K562 (cell line): ENCODE data around the gene SPPL3. TPM values are rescaled to one million over a fixed set of nuclear protein-coding genes. Genes with fewer than 3 reads are reported as not detected.

Experiments
- ATAC-seq: fragments of 200-7000 bp; cut with Tn5 transposase; 3 replicates; pipeline ENCODE4 v1.9.1; 2020; ENCODE audit warnings: moderate library complexity
- Bru-seq: library from RNA; stranded (reverse); fragments of 400-500 nt; gene quantifications from one replicate; lab custom pipeline; 2021; lab: Mats Ljungman, UMichigan
- BruChase-seq, 2 experiments: library from RNA; stranded (reverse); fragments of 400-500 nt; gene quantifications; one replicate each; lab custom pipeline; 2021; lab: Mats Ljungman, UMichigan
- BruUV-seq: library from RNA; stranded (reverse); fragments of 400-500 nt; replicated peaks from 2 replicates; lab custom pipeline; 2021; lab: Mats Ljungman, UMichigan
- CTCF ChIA-PET: fragments of 300-600 bp; formaldehyde crosslinking; extraction: SDS; loops from one replicate; lab custom pipeline; 2021; ENCODE audit warnings: low intra/inter-chr PET ratio; lab: Yijun Ruan, JAX
- POLR2A ChIA-PET: fragments of 300-600, 350-650 bp; sonication (Branson Sonifier 250); formaldehyde crosslinking; extraction: SDS; loops from one replicate; lab custom pipeline; 2021; ENCODE audit warnings: antibody characterized with exemption, inconsistent platforms; lab: Yijun Ruan, JAX
- DNase-seq, 4 experiments: peaks; one replicate each; pipeline versions ENCODE4 v3.0.0 to v3.0.0-alpha.2; 2011 to 2018; ENCODE audit warnings: low spot score in 3 of 4, mixed read lengths in 3 of 4; ENCODE audit errors: extremely low read depth in 1 of 4
- FAIRE-seq: peaks from 2 replicates; lab custom pipeline; 2011; peaks lifted over from hg19 to GRCh38; lab: Jason Lieb, UNC
- H2AFZ ChIP-seq: 2 replicates; pipeline ENCODE4 v1.6.0; 2011; ENCODE audit warnings: low read depth, low read length, control low read depth, inconsistent platforms
- H3K27ac ChIP-seq: fragments of 200-600 bp; 3 replicates; pipeline ENCODE4 v1.8.0; 2011; ENCODE audit warnings: low read depth, mild to moderate bottlenecking, control low read depth, inconsistent platforms, low read length, moderate library complexity, mixed read lengths; ENCODE audit errors: extremely low read depth
- H3K27me3 ChIP-seq, 2 experiments: fragments of 300-600 bp in 1 of 2; 2 replicates in 1 of 2; 3 replicates in 1 of 2; pipeline versions ENCODE4 v1.6.0 to v1.8.0; 2011; ENCODE audit warnings: inconsistent platforms in 2 of 2, low read length in 2 of 2, mild to moderate bottlenecking in 1 of 2, mixed read lengths in 1 of 2, moderate library complexity in 1 of 2; ENCODE audit not compliant: control insufficient read depth in 2 of 2, insufficient read depth in 2 of 2
- H3K36me3 ChIP-seq: fragments of 300-600 bp; 3 replicates; pipeline ENCODE4 v1.8.0; 2011; ENCODE audit warnings: mild to moderate bottlenecking, low read length, inconsistent platforms; ENCODE audit not compliant: control insufficient read depth, insufficient read depth
- H3K4me1 ChIP-seq, 2 experiments: fragments of 200-600 bp in 1 of 2; replicated peaks in 1 of 2; 2 replicates in 1 of 2; 3 replicates in 1 of 2; pipeline versions ENCODE4 v1.5.1 to v1.8.0; 2011; ENCODE audit warnings: inconsistent platforms in 2 of 2, low read length in 2 of 2, mild to moderate bottlenecking in 1 of 2, mixed read lengths in 1 of 2, moderate library complexity in 1 of 2; ENCODE audit not compliant: control insufficient read depth in 2 of 2, insufficient read depth in 2 of 2
- H3K4me2 ChIP-seq: 2 replicates; pipeline ENCODE4 v1.6.1; 2011; ENCODE audit warnings: low read length, control low read depth, inconsistent platforms, mixed read lengths; ENCODE audit not compliant: insufficient read depth
- H3K4me3 ChIP-seq: fragments of 200-600 bp; sonication (generic), shearing (Covaris generic); 2 replicates; pipeline ENCODE4 v1.5.1; 2016; ENCODE audit warnings: control low read depth, inconsistent platforms
- H3K79me2 ChIP-seq: fragments of 200-600 bp; 3 replicates; pipeline ENCODE4 v1.8.0; 2011; ENCODE audit warnings: low read length, inconsistent platforms; ENCODE audit not compliant: control insufficient read depth, insufficient read depth
- H3K9ac ChIP-seq, 2 experiments: 2 replicates each; pipeline versions ENCODE4 v1.6.0 to v1.6.1; 2011; ENCODE audit warnings: low read depth in 2 of 2, low read length in 2 of 2, control low read depth in 1 of 2, inconsistent platforms in 1 of 2, mild to moderate bottlenecking in 1 of 2, mixed read lengths in 1 of 2; ENCODE audit not compliant: insufficient read depth in 1 of 2
- H3K9me1 ChIP-seq: one replicate; pipeline ENCODE4 v1.6.0; 2011; ENCODE audit warnings: inconsistent platforms, mild to moderate bottlenecking, low read length, moderate library complexity; ENCODE audit not compliant: control insufficient read depth, insufficient read depth
- H3K9me3 ChIP-seq: replicated peaks from 2 replicates; pipeline ENCODE4 v1.5.1; 2011; ENCODE audit warnings: low read depth, low read length, inconsistent platforms; ENCODE audit not compliant: control insufficient read depth, insufficient read depth
- H4K20me1 ChIP-seq: replicated peaks from 2 replicates; pipeline ENCODE4 v1.6.1; 2011; ENCODE audit warnings: low read length, inconsistent platforms, mixed read lengths; ENCODE audit not compliant: control insufficient read depth, insufficient read depth
- FOXJ3 ChIP-seq: sonication (generic); formaldehyde crosslinking; IDR thresholded peaks from 2 replicates; pipeline ENCODE4 v1.4.0; 2020; ENCODE audit warnings: mild to moderate bottlenecking, missing genetic modification reagents
- GABPB1 ChIP-seq: sonication (generic); formaldehyde crosslinking; IDR thresholded peaks from 2 replicates; pipeline ENCODE4 v1.8.0; 2022; ENCODE audit warnings: mild to moderate bottlenecking, missing genetic modification reagents
- KDM4B ChIP-seq, 2 experiments: fragments of 450-650 bp in 1 of 2; sonication (generic) in 1 of 2; IDR thresholded peaks; 2 replicates each; pipeline ENCODE4 v1.6.1; 2016 to 2017; ENCODE audit warnings: borderline replicate concordance in 2 of 2, antibody characterized with exemption in 1 of 2, low read depth in 1 of 2, mild to moderate bottlenecking in 1 of 2
- LARP7 ChIP-seq: fragments of 450-650 bp; IDR thresholded peaks from 2 replicates; pipeline ENCODE4 v1.6.1; 2016
- NCOA2 ChIP-seq, 2 experiments: fragments of 450-650 bp; IDR thresholded peaks; 2 replicates each; pipeline ENCODE4 v1.6.1; 2018; ENCODE audit warnings: mild to moderate bottlenecking in 2 of 2, moderate library complexity in 1 of 2; ENCODE audit not compliant: partially characterized antibody in 2 of 2
- PHF20 ChIP-seq: fragments of 450-650 bp; IDR thresholded peaks from 2 replicates; pipeline ENCODE4 v1.6.1; 2018; ENCODE audit not compliant: partially characterized antibody
- STAT5B ChIP-seq: fragments of 250-450 bp; sonication (Bioruptor Pico); IDR thresholded peaks from 2 replicates; pipeline ENCODE4 v1.8.0; 2021; ENCODE audit warnings: mild to moderate bottlenecking, inconsistent platforms
- THAP12 ChIP-seq: fragments of 250-450 bp; sonication (Bioruptor Pico); IDR thresholded peaks from 2 replicates; pipeline ENCODE4 v1.9.0; 2021; ENCODE audit warnings: mild to moderate bottlenecking, inconsistent platforms
- VEZF1 ChIP-seq: fragments of 200-800 bp; sonication (Bioruptor generic); IDR thresholded peaks from 2 replicates; pipeline ENCODE4 v1.6.1; 2017; ENCODE audit warnings: missing genetic modification characterization, missing compliant biosample characterization
- ZNF217 ChIP-seq: sonication (generic); formaldehyde crosslinking; IDR thresholded peaks from 2 replicates; pipeline ENCODE4 v1.8.0; 2022; ENCODE audit warnings: mild to moderate bottlenecking, missing genetic modification reagents
- ZNF263 ChIP-seq: sonication (generic); formaldehyde crosslinking; IDR thresholded peaks from 2 replicates; pipeline ENCODE4 v1.8.0; 2022; ENCODE audit warnings: mild to moderate bottlenecking, missing genetic modification reagents, borderline replicate concordance
- ZNF347 ChIP-seq: fragments of 450-650 bp; formaldehyde crosslinking; IDR thresholded peaks from 2 replicates; pipeline ENCODE4 v1.4.0; 2020; ENCODE audit warnings: low read depth, mild to moderate bottlenecking, moderate library complexity
- ZNF778 ChIP-seq: fragments of 450-650 bp; formaldehyde crosslinking; IDR thresholded peaks from 2 replicates; pipeline ENCODE4 v1.4.0; 2020; ENCODE audit warnings: mild to moderate bottlenecking, moderate library complexity
- WGBS: fragments of 100-300 bp; shearing (Covaris generic); methylation state at CpG from one replicate; pipeline ENCODE4 v1.1.6; 2016; ENCODE audit warnings: low coverage, mixed read lengths; ENCODE audit not compliant: insufficient coverage; ENCODE audit errors: missing lambda C conversion rate; 5-methylcytosine and 5-hydroxymethylcytosine counted together
- in situ Hi-C: fragments of 300-500 bp; cut with MboI; formaldehyde crosslinking; loops from 4 replicates; pipeline ENCODE4 v1.15.0; 2018; ENCODE audit warnings: inconsistent platforms, mixed read lengths
- intact Hi-C: fragments of 100-400 bp; cut with micrococcal nuclease; formaldehyde crosslinking; loops from 2 replicates; pipeline ENCODE4 v1.14.2; 2022
- long read RNA-seq, 3 experiments: library from polyadenylated mRNA in 2 of 3; library from RNA in 1 of 3; unstranded in 2 of 3; stranded (forward) in 1 of 3; transcript quantifications; one replicate each; pipeline ENCODE4 v2.0.0, GENCODE V29; 2019 to 2022
- polyA minus RNA-seq, 3 experiments: library from RNA; depleted of rRNA, polyadenylated mRNA; stranded (reverse); fragments of >200 nt; gene quantifications; 2 replicates each; pipeline ENCODE4 v1.2.3, GENCODE V29; 2011
- polyA plus RNA-seq, 8 experiments: library from polyadenylated mRNA; depleted of rRNA in 4 of 8; stranded (reverse) in 5 of 8; unstranded in 3 of 8; fragments of >200 nt; fragmentation: Nextera tagmentation in 2 of 8; fragmentation: Illumina TruSeq in 1 of 8; extraction: Ambion mirVana in 2 of 8; extraction: Trizol in 1 of 8; gene quantifications; 2 replicates each; pipeline versions ENCODE4 v1.2.1 to v1.2.3, GENCODE V29; 2011 to 2014; ENCODE audit warnings: inconsistent platforms in 1 of 8, missing spikeins in 1 of 8
- total RNA-seq, 7 experiments: library from RNA; depleted of rRNA in 6 of 7; stranded (reverse); fragments of >200 nt in 6 of 7; fragmentation: Illumina TruSeq in 2 of 7; extraction: Trizol in 2 of 7; gene quantifications; 2 replicates each; pipeline versions ENCODE4 v1.2.1 to v1.2.3, GENCODE V29; 2011 to 2021; ENCODE audit warnings: low replicate concordance in 1 of 7

SPPL3 gene
- total RNA-seq (2011; cell fraction: chromatin; rRNA removed; ENCODE audit: low replicate concordance), result 25.1 and 48.4 TPM in 2 replicates
- 15.8 and 16.1 TPM in 2 replicates for total RNA-seq (2011; cell fraction: nucleolus; rRNA removed)
- 39.8 and 62.4 TPM in 2 replicates for total RNA-seq (2011; cell fraction: nucleoplasm; rRNA removed)
- total RNA-seq (2014; rRNA removed) (2.9 and 4.2 TPM in 2 replicates), total RNA-seq (2014; rRNA removed; fragmentation: Illumina TruSeq; extraction: Trizol) (7.1 and 8.3 TPM in 2 replicates), total RNA-seq (2015; rRNA removed; fragmentation: Illumina TruSeq; extraction: Trizol) (6.9 and 7.4 TPM in 2 replicates), total RNA-seq (2021) (21.6 and 23.8 TPM in 2 replicates), polyA plus RNA-seq (2011; rRNA removed) (6.4 and 7.4 TPM in 2 replicates), polyA plus RNA-seq (2014; fragmentation: Illumina TruSeq; extraction: Trizol) (28.6 and 32.1 TPM in 2 replicates), polyA plus RNA-seq (2014; fragmentation: Nextera tagmentation; extraction: Ambion mirVana) (1 to 10 TPM; 3.8 to 5.3 TPM), polyA plus RNA-seq (2014; rRNA removed) (6.2 and 6.6 TPM in 2 replicates), polyA minus RNA-seq (2011; rRNA and poly(A)+ RNA removed) (13.7 and 19.4 TPM in 2 replicates), Bru-seq, nascent RNA (percentile 74 among the genes with signal in this experiment), BruChase-seq, experiment 1, labeled RNA remaining after a 2-hour chase (percentile 84 among the genes with signal in this experiment), BruChase-seq, experiment 2, labeled RNA remaining after a 6-hour chase (percentile 85 among the genes with signal in this experiment)
- 10.3 and 12.7 TPM in 2 replicates for polyA plus RNA-seq (2011; cell fraction: cytosol; rRNA removed)
- polyA plus RNA-seq (2011; cell fraction: nucleus; rRNA removed), result 7.9 and 10.3 TPM in 2 replicates
- polyA plus RNA-seq (2012), result 9.3 and 23.9 TPM in 2 replicates
- 14.9 and 19.3 TPM in 2 replicates for polyA minus RNA-seq (2011; cell fraction: cytosol; rRNA and poly(A)+ RNA removed)
- polyA minus RNA-seq (2011; cell fraction: nucleus; rRNA and poly(A)+ RNA removed), result 6.1 and 6.2 TPM in 2 replicates
- long read RNA-seq, experiment 1, full-length matches to known transcripts, result 93 of 142 reads
- long read RNA-seq, experiment 1, partial matches to known transcripts, result 19 of 142 reads
- long read RNA-seq, experiment 1, other reads (novel, unspliced or antisense), result 30 of 142 reads
- long read RNA-seq, experiment 2, full-length matches to known transcripts, result 17 of 36 reads
- long read RNA-seq, experiment 2, partial matches to known transcripts, result 7 of 36 reads
- long read RNA-seq, experiment 2, other reads (novel, unspliced or antisense), result 12 of 36 reads
- long read RNA-seq, experiment 3, partial matches to known transcripts, result 1 of 1 reads
- long read RNA-seq, experiment 3, other reads (novel, unspliced or antisense), result 0 of 1 reads

GRCh38 chr12:120904197-120904773 is at the start of gene SPPL3:
SPPL3 (minus strand) TSS chr12:120904358; CDS start chr12:120903867, 491 bp downstream.
- H3K27me3 ChIP-seq, result no peaks in the 10 kb centered on the region
- peak within 1 kb of the TSS; percentile 84 for H3K27ac ChIP-seq
- ChIA-PET POLR2A (interaction anchor here (0.6 to 5.6 kb wide), 2 partner anchors 12 to 29 kb away, joined by 3 to 40 read pairs; no protein-coding TSS in a partner anchor), CTCF (no interaction called here)
- DNase-seq, result peak; percentile 94 to 95 (median 95)
- peak; percentile 91 for ATAC-seq
- peak within 1 kb of the TSS; percentile 98 for H3K4me3 ChIP-seq
- H3K9ac ChIP-seq, result peak within 1 kb of the TSS; percentile 65 to 96
- WGBS, result 5% methylated on average over 23 of the region's 66 CpGs
- in situ Hi-C loops (no loop called here), intact Hi-C loops (loop anchor here (1.0 to 5.0 kb wide), 2 partner anchors 47 to 67 kb away; no protein-coding TSS in a partner anchor)
- peak within 1 kb of the TSS; percentile 100 for H2AFZ ChIP-seq
- H3K79me2 ChIP-seq, result peaks cover 39% of the 10 kb centered on the region
- peak within 1 kb of the TSS; percentile 88 for H3K4me2 ChIP-seq
- no TSS peak for BruUV-seq
- no peaks in the 10 kb centered on the region for H3K9me3 ChIP-seq
- H3K36me3 ChIP-seq, result peaks cover 10% of the 10 kb centered on the region
- peaks cover 13 to 21% of the 10 kb centered on the region in 2 experiments; a peak in 4 of 5 replicates for H3K4me1 ChIP-seq
- no peak for FAIRE-seq
- no peaks in the 10 kb centered on the region for H3K9me1 ChIP-seq
- no peaks in the 10 kb centered on the region for H4K20me1 ChIP-seq
- TF ChIP-seq ZNF778 (CRISPR knock-in tag), result no peak
- TF ChIP-seq ZNF347 (CRISPR knock-in tag), result no peak
- TF ChIP-seq VEZF1 (CRISPR knock-in tag), result peak; percentile 99
- TF ChIP-seq KDM4B (IDR thresholded peaks at IDR 0.05; ENCODE audit: borderline replicate concordance in 2 of 2, low read depth in 1 of 2), result peak in 1 of 2 experiments; percentile 97; a peak in 2 of 4 replicates
- 0 out of 2 replicates have a peak, but pooled peaks have one; percentile 35 for TF ChIP-seq THAP12 (CRISPR knock-in tag)
- peak; percentile 79 for TF ChIP-seq PHF20
- TF ChIP-seq ZNF263 (CRISPR knock-in tag), result 0 out of 2 replicates have a peak, but pooled peaks have one; percentile 53
- TF ChIP-seq FOXJ3 (CRISPR knock-in tag), result no peak
- TF ChIP-seq NCOA2 (IDR thresholded peaks at IDR 0.05; ENCODE audit: partially characterized antibody in 2 of 2), result no peak
- TF ChIP-seq GABPB1 (CRISPR knock-in tag), result peak; percentile 65; the same call in 1 of the 2 replicates
- TF ChIP-seq LARP7, result no peak
- TF ChIP-seq STAT5B (CRISPR knock-in tag), result no peak
- no peak for TF ChIP-seq ZNF217 (CRISPR knock-in tag)
